Measurements from ENCODE around the gene ZDHHC11B. TPM values are rescaled to one million over a fixed set of nuclear protein-coding genes. Genes with fewer than 3 reads are reported as not detected.
"Not testable (repeated sequence)": the region's sequence is repeated elsewhere in the genome, so short reads cannot be mapped to it uniquely, and the experiment has no call there.

The ZDHHC11B gene
- total and polyA plus RNA-seq, 9 donors, result 1.7 to 8.0 (median 2.4) TPM

DNA sequence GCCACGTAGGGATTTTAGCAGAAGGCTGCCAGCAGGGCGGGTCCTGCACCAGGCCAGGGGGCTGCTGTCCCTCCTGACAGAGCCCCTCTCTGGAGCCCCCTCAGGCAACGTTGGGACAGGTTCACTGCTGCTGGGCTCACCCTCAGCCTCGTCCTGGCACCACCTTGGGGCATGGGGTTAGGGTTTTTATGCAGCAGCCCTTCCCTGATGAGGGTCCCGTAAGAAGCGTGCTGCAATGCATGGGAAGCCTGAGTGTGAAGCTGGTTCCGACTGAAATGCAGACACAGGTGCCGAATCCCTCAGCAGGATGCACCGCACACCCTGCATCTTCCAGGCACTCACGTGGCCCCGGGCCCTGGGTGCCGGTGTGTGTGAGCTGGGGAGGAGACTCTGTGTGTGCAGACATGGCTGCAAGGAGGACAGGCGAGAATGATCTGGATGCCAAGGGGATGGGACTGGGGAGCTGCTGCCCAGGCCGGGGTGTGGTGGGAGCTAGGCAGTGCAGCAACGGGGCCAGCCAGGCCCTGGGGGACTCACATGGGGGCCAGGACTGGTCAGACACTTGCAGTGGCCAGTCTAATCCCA lies 27.1 kb downstream of the ZDHHC11B start:
- Histone ChIP-seq H3K36me3 (no peaks in the 10 kb centered on the region), H3K27ac (no peak overlapping the region), H3K4me3 (no peak overlapping the region), H3K4me1 (ENCODE audit: insufficient read depth) (peaks cover 5% of the 10 kb centered on the region), H3K9me3 (no peaks in the 10 kb centered on the region), H3K27me3 (no peaks in the 10 kb centered on the region)
- WGBS, 3 donors, result 80 to 89% (median 82%) methylated on average over 15 of the region's 15 CpGs
- intact Hi-C loops (cut with DNase I), result loop anchor here in 2 of 4 donors (2.0 to 5.0 kb wide), 2 partner anchors 85 to 89 kb away; no protein-coding TSS in a partner anchor
- no peak for TF ChIP-seq EP300 (IDR thresholded peaks at IDR 0.05)
- TF ChIP-seq, protein P1, sequence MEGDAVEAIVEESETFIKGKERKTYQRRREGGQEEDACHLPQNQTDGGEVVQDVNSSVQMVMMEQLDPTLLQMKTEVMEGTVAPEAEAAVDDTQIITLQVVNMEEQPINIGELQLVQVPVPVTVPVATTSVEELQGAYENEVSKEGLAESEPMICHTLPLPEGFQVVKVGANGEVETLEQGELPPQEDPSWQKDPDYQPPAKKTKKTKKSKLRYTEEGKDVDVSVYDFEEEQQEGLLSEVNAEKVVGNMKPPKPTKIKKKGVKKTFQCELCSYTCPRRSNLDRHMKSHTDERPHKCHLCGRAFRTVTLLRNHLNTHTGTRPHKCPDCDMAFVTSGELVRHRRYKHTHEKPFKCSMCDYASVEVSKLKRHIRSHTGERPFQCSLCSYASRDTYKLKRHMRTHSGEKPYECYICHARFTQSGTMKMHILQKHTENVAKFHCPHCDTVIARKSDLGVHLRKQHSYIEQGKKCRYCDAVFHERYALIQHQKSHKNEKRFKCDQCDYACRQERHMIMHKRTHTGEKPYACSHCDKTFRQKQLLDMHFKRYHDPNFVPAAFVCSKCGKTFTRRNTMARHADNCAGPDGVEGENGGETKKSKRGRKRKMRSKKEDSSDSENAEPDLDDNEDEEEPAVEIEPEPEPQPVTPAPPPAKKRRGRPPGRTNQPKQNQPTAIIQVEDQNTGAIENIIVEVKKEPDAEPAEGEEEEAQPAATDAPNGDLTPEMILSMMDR (IDR thresholded peaks at IDR 0.05), result no peak
- no peak for TF ChIP-seq POLR2A (IDR thresholded peaks at IDR 0.05)
- peak in 2 of 5 donors; percentile 14 to 15 for DNase-seq

DNA sequence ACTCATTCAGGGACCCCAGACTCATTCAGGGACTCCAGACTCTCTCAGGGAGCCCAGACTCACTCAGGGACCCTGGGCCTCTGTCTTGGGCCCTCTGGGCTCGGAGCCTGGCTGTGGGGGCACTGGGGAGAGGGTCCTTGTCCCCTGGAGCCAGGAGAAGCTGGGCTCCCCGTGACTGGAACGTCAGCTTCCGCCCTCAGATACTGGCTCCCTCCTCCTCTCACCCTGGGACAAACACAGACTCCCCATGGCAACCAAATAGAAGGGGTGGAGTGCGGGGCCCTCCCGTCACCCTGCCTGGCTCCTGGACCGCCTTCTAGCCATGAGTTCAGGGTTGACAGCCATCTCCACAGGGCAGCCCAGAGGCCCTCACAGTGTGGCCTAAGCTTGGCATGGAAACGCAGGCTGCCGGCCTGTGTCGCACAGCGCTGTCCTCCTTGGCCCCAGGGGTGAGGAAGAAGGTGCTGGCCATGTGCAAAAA lies 27.6 kb downstream of the ZDHHC11B start:
- no peaks in the 10 kb centered on the region for H3K36me3 ChIP-seq
- no peak for TF ChIP-seq EP300 (IDR thresholded peaks at IDR 0.05)
- WGBS, 3 donors, result 48 to 70% (median 68%) methylated on average over 10 to 11 of the region's 11 CpGs
- intact Hi-C loops (cut with DNase I), result loop anchor here in 3 of 4 donors (1.0 to 5.0 kb wide), 3 partner anchors 85 to 90 kb away; no protein-coding TSS in a partner anchor
- no peaks in the 10 kb centered on the region for H3K9me3 ChIP-seq
- no peak overlapping the region for H3K27ac ChIP-seq
- H3K27me3 ChIP-seq, result no peaks in the 10 kb centered on the region
- no peak overlapping the region for H3K4me3 ChIP-seq
- H3K4me1 ChIP-seq (ENCODE audit: insufficient read depth), result peaks cover 5% of the 10 kb centered on the region
- peak in 2 of 5 donors; percentile 11 to 13 for DNase-seq

DNA sequence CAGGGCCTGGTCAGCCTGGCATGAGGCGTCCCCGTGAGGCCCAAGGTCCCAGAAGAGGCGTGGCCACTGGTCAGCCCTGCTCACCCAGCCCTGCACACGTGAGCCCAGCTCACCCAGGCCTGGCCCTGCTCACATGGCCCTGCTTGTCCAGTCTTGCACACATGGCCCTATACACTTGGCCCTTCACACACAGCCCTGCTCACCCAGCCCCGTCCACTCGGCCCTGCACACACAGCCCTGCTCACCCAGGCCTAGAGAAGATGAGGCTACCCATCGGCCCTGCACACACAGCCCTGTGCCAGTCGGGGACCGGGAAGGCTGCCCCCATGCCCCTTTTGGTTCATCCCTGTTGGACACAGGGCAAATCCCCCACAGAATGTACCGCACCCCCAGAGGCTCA lies 28.4 kb downstream of the ZDHHC11B start:
- Histone ChIP-seq H3K27ac (no peak overlapping the region), H3K36me3 (no peaks in the 10 kb centered on the region), H3K9me3 (no peaks in the 10 kb centered on the region), H3K4me3 (no peak overlapping the region), H3K4me1 (ENCODE audit: insufficient read depth) (peaks cover 5% of the 10 kb centered on the region), H3K27me3 (no peaks in the 10 kb centered on the region)
- peak in 2 of 5 donors; percentile 9 to 13 for DNase-seq
- 84 to 85% (median 85%) methylated on average over 10 of the region's 10 CpGs for WGBS, 3 donors
- intact Hi-C loops (cut with DNase I), result loop anchor here in 3 of 4 donors (1.0 to 5.0 kb wide), 3 partner anchors 86 to 91 kb away; no protein-coding TSS in a partner anchor
- TF ChIP-seq EP300 (IDR thresholded peaks at IDR 0.05) (no peak), POLR2A (IDR thresholded peaks at IDR 0.05) (no peak)
- TF ChIP-seq, protein P1 (IDR thresholded peaks at IDR 0.05), result no peak

DNA sequence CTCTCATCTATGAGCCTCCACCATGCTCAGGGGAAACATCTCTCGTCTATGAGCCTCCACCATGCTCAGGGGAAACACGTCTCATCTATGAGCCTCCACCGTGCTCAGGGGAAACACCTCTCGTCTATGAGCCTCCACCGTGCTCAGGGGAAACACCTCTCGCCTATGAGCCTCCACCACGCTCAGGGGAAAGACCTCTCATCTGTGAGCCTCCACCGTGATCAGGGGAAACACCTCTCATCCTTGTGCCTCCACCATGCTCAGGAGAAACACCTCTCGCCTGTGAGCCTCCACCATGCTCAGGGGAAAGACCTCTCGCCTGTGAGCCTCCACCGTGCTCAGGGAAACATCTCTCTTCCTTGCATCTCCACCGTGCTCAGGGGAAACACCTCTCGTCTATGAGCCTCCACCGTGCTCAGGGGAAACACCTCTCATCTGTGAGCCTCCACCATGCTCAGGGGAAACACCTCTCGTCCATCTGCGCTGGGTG lies 30.3 kb downstream of the ZDHHC11B start:
- H3K27me3 ChIP-seq; H3K36me3 ChIP-seq; H3K4me3 ChIP-seq; H3K27ac ChIP-seq; H3K9me3 ChIP-seq; intact Hi-C loops (cut with DNase I); H3K4me1 ChIP-seq (ENCODE audit: insufficient read depth): not testable (repeated sequence)
- peak in 1 of 5 donors; percentile 4 for DNase-seq
- 61 to 90% (median 64%) methylated on average over 14 to 16 of the region's 16 CpGs for WGBS, 3 donors

DNA sequence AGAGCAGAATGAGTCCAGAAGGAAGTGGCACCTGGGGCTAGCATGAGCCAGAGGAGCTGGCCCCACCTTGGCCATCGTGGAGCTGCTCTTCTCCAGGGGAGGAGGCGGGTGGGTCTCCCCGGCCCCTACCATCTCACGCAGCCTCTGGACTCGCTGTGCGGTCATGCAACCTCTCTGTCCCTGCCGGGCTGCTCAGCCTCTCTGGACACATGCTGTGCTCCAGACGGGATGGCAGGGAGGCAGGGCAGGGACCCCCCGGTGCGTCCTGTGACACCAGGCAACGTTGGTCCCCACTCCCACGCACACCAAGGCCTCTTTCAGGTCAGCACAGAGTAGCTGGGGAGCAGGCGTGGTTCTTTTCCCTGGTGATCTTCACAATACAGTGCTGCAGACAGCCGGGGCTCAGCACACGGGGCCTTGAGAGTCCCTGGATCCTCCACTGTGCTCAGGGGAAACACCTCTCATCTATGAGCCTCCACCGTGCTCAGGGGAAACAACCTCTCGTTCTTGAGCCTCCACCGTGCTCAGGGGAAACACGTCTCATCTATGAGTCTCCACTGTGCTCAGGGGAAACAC lies 30.9 kb downstream of the ZDHHC11B start:
- WGBS, 3 donors, result 68 to 74% (median 71%) methylated on average over 16 to 17 of the region's 19 CpGs
- H3K4me3 ChIP-seq; H3K27ac ChIP-seq; H3K4me1 ChIP-seq (ENCODE audit: insufficient read depth); intact Hi-C loops (cut with DNase I); H3K27me3 ChIP-seq; H3K36me3 ChIP-seq; H3K9me3 ChIP-seq: not testable (repeated sequence)
- DNase-seq, result peak in 1 of 5 donors; percentile 7

DNA sequence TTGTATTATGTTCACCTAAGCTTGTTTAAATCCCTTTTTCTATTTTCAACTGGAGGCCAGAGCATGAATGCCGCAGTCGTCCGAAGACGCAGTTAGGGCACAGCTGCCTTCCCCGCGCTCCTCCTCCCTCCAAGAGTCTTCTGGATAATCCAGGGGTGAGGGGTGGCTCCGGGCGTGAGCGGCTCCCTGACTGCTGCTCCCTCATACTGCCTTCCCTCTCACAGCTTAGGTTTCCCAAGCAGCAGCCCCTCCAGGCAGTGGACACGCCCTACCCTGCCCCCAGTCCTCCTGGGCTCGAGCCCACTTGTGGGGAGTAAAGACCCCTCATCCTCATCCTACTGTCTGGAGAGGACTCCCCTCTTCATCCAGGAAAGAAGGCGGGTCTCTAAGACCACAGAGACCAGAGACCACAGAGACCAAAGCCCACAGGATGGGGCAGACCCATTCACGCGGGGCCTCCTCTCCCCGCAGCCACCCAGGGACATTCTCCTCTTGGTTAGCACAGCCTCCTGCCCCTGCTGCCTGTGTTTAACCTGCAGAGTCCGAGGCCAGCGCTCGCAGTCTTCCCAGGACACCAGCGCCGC lies 31.9 kb downstream of the ZDHHC11B start:
- H3K27ac ChIP-seq; H3K4me1 ChIP-seq (ENCODE audit: insufficient read depth); H3K4me3 ChIP-seq; intact Hi-C loops (cut with DNase I); H3K27me3 ChIP-seq; DNase-seq; H3K9me3 ChIP-seq; H3K36me3 ChIP-seq: not testable (repeated sequence)
- 56 to 67% (median 58%) methylated on average over 1 to 17 of the region's 20 CpGs for WGBS, 3 donors

DNA sequence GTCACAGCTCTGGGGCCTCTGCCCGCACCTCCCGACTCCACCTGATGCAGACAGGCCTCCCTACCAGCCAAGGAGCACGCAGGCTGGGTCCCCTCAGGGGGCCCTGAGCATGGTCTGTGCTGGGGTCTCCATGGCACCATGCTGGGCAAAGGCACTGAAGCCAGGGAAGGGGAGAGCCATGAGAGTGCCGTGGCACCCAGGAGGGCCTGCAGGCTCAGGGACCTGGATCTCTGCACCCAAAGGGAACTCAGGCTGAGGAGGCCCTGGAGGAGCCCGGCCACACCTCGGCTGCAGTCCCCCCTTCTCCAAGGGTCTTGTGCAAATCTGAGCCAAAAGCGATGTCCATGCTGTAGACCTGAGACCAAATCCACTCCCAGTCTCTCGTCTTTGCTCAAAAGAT lies 32.5 kb downstream of the ZDHHC11B start:
- 91 to 93% methylated on average over 5 to 8 of the region's 8 CpGs; no CpG with 5 or more reads in 1 of the 3 donors for WGBS, 3 donors
- H3K9me3 ChIP-seq; H3K4me1 ChIP-seq (ENCODE audit: insufficient read depth); H3K4me3 ChIP-seq; DNase-seq; H3K36me3 ChIP-seq; H3K27ac ChIP-seq; intact Hi-C loops (cut with DNase I); H3K27me3 ChIP-seq: not testable (repeated sequence)

Data from ovary (tissue), 9 donors.